HepG2 (cell line): Measurements from ENCODE around the gene ASF1B.

Experiments used
- EZH2 ChIP-seq: conservative IDR thresholded peaks from 2 replicates; pipeline ENCODE4 v1.6.1; 2012; ENCODE audit warnings: mild to moderate bottlenecking, low read depth, low read length, moderate library complexity
- NKX3-1 ChIP-seq: sonication (generic); formaldehyde crosslinking; IDR thresholded peaks from 2 replicates; pipeline ENCODE4 v1.5.0; 2020; ENCODE audit warnings: missing genetic modification reagents
- POLR2AphosphoS5 ChIP-seq: IDR thresholded peaks from 2 replicates; pipeline ENCODE4 v1.6.1; 2012; ENCODE audit warnings: low read depth, low read length
- SP1 ChIP-seq, 2 experiments: fragments of 450-650 bp in 1 of 2; sonication (generic) in 1 of 2; formaldehyde crosslinking in 1 of 2; IDR thresholded peaks; 2 replicates each; pipeline versions ENCODE4 v1.4.0 to v1.6.1; 2016 to 2020; ENCODE audit warnings: missing genetic modification reagents in 1 of 2
- TCF7 ChIP-seq: sonication (generic); IDR thresholded peaks from 2 replicates; pipeline ENCODE4 v1.6.1; 2016; ENCODE audit warnings: antibody characterized with exemption, low read depth
- YY1 ChIP-seq: IDR thresholded peaks from 2 replicates; pipeline ENCODE4 v1.6.1; 2011; ENCODE audit warnings: low read length, low read depth, moderate library complexity, mild to moderate bottlenecking; ENCODE audit not compliant: insufficient read depth, insufficient replicate concordance
- ZBTB1 ChIP-seq: sonication (generic); formaldehyde crosslinking; IDR thresholded peaks from 2 replicates; pipeline ENCODE4 v1.4.0; 2020; ENCODE audit warnings: missing genetic modification reagents, borderline replicate concordance
- ZNF709 ChIP-seq: sonication (generic); formaldehyde crosslinking; IDR thresholded peaks from 2 replicates; pipeline ENCODE4 v1.5.0; 2020; ENCODE audit warnings: mild to moderate bottlenecking, missing genetic modification reagents
- TF ChIP-seq, protein P1 (sequence below): sonication (generic); formaldehyde crosslinking; IDR thresholded peaks from 2 replicates; pipeline ENCODE4 v1.5.0; 2020; ENCODE audit warnings: mild to moderate bottlenecking, missing genetic modification reagents, moderate library complexity
- TF ChIP-seq, protein P2 (sequence below): sonication (generic); formaldehyde crosslinking; IDR thresholded peaks from 2 replicates; pipeline ENCODE4 v1.4.0; 2020; ENCODE audit warnings: missing genetic modification reagents
- TF ChIP-seq, protein P3 (sequence below): sonication (generic); formaldehyde crosslinking; IDR thresholded peaks from 2 replicates; pipeline ENCODE4 v1.5.1; 2020; ENCODE audit warnings: missing genetic modification reagents, mild to moderate bottlenecking, borderline replicate concordance

DNA sequence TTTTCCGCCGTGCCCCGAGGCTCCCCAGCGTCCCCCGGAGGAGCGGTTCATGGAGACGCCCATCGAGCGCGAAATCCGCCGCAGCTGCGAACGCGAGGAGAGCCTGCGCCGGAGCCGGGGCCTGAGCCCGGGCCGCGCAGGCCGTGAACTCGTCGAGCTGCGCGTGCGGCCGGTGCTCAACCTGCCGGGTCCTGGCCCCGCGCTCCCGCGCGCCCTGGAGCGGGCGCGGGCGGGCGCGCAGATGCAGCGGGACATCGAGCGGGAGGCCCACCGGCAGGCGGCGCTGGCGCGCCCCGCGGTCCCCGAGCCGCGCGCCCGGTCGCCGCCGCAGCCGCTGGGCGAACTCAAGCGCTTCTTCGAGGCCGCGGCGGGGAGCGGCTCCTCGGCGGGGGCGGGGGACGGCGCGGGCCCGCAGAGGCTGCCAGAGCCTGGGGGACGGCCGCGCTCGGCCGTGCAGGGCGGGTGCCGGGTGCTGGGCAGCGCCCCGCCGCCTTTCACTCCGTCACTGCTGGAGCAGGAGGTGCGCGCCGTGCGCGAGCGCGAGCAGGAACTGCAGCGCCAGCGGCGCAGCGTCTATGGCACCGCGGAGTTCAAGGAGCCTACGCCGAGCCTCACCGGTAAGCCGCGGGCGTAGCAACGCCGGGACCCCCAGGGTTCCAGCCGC, 63.0 kb downstream of the ASF1B start:
- no peak for TF ChIP-seq ZBTB1
- TF ChIP-seq, protein P1, sequence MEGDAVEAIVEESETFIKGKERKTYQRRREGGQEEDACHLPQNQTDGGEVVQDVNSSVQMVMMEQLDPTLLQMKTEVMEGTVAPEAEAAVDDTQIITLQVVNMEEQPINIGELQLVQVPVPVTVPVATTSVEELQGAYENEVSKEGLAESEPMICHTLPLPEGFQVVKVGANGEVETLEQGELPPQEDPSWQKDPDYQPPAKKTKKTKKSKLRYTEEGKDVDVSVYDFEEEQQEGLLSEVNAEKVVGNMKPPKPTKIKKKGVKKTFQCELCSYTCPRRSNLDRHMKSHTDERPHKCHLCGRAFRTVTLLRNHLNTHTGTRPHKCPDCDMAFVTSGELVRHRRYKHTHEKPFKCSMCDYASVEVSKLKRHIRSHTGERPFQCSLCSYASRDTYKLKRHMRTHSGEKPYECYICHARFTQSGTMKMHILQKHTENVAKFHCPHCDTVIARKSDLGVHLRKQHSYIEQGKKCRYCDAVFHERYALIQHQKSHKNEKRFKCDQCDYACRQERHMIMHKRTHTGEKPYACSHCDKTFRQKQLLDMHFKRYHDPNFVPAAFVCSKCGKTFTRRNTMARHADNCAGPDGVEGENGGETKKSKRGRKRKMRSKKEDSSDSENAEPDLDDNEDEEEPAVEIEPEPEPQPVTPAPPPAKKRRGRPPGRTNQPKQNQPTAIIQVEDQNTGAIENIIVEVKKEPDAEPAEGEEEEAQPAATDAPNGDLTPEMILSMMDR (CRISPR knock-in tag), result peak; percentile 32
- TF ChIP-seq ZNF709 (CRISPR knock-in tag), result peak; percentile 25; the same call in 1 of the 2 replicates
- no peak for TF ChIP-seq NKX3-1 (CRISPR knock-in tag)
- no peak for TF ChIP-seq EZH2
- peak; percentile 52 for TF ChIP-seq YY1
- TF ChIP-seq TCF7, result no peak
- TF ChIP-seq, protein P2, sequence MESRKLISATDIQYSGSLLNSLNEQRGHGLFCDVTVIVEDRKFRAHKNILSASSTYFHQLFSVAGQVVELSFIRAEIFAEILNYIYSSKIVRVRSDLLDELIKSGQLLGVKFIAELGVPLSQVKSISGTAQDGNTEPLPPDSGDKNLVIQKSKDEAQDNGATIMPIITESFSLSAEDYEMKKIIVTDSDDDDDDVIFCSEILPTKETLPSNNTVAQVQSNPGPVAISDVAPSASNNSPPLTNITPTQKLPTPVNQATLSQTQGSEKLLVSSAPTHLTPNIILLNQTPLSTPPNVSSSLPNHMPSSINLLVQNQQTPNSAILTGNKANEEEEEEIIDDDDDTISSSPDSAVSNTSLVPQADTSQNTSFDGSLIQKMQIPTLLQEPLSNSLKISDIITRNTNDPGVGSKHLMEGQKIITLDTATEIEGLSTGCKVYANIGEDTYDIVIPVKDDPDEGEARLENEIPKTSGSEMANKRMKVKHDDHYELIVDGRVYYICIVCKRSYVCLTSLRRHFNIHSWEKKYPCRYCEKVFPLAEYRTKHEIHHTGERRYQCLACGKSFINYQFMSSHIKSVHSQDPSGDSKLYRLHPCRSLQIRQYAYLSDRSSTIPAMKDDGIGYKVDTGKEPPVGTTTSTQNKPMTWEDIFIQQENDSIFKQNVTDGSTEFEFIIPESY, result no peak
- TF ChIP-seq POLR2AphosphoS5, result no peak
- TF ChIP-seq, protein P3, sequence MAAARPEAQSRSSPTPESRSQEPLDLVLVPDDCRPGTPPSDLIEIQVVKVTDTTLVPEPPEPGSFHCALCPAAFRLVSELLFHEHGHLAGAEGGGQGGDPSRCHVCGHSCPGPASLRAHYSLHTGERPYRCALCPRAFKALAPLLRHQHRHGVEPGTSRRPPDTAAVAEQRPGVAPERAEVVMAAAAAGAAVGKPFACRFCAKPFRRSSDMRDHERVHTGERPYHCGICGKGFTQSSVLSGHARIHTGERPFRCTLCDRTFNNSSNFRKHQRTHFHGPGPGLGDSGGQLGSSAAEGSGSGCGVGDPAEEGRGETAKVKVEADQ (CRISPR knock-in tag), result no peak
- TF ChIP-seq SP1 (IDR thresholded peaks at IDR 0.05), result no peak
- no peak for TF ChIP-seq SP1 (CRISPR knock-in tag; IDR thresholded peaks at IDR 0.05)
